DMS 273 (cell line): Measurements from ENCODE around the gene HECA.
A peak's percentile ranks its signal among the peaks of the same experiment; 100 is the strongest.

ENCODE experiments used
- DNase-seq: peaks from one replicate; lab custom pipeline; 2025; ENCODE audit not compliant: unreplicated experiment; lab: John Stamatoyannopoulos, UW

The HECA gene

DNA sequence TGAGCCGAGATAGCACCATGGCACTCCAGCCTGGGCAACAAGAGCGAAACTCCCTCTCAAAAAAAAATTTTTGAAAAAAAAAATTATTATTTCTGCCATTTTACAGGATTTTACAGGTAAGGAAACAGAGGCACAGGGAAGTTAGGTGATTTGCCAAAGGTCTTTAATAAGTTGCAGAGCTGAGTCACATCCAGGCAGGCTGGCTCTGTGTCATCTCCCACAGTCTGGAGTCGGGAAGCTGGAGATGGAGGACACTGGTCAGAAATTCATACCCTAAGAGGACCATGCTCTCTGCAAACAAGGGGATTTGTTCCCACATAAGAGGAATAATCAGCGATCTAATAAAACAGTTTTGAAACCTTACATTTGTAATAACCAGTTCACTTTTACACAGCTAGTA, 24.1 kb downstream of the HECA start:
- DNase-seq: no peak

DNA sequence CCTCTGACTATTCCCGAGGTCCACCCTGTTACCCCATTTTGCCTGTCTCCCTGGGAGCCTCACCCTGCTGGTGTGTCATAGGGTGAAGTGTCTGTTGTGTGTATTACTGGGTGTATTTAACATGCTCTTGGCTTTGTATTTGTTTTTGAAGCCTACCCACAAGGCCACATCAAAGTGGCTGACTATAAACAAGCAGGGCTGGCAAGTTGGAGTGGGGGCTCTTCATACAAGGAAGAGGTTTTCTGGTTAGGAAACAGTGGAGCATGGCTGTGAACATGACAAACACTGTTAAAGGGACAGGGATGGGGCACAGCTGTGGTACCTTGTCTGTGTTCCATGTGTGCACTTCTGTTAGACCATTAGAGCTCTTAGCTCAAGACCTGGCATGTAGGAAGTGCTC, 26.3 kb downstream of the HECA start:
- DNase-seq: no peak

DNA sequence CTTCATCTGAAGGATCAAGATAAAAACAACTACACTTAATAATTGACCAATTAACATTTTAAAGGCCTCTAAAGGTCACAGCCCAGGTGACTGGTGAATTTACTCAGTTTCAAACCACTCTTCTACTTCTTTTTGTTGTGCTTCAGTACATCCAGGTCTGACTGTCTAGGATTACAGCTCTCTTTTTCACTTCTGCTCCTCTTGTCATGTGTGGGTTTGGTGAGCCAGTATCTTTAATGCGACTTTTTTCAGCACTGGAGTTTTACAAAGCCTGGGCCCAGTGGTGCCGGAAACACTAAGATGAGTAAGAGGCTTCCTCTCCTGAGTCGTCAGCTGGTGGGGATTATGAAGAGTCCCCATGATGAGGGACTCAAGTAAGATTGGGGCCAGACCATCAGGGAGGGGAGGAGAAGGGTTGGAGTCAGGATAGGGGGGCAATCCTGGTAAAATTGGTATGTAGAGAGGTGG, 27.0 kb downstream of the HECA start:
- DNase-seq: no peak

GRCh38 chr6:139164001-139164400, 29.1 kb downstream of the HECA start:
- DNase-seq: peak; percentile 15

- DNase-seq: no peak
These were observed 30.4 kb downstream of the HECA start for GRCh38 chr6:139165324-139165723.

DNA sequence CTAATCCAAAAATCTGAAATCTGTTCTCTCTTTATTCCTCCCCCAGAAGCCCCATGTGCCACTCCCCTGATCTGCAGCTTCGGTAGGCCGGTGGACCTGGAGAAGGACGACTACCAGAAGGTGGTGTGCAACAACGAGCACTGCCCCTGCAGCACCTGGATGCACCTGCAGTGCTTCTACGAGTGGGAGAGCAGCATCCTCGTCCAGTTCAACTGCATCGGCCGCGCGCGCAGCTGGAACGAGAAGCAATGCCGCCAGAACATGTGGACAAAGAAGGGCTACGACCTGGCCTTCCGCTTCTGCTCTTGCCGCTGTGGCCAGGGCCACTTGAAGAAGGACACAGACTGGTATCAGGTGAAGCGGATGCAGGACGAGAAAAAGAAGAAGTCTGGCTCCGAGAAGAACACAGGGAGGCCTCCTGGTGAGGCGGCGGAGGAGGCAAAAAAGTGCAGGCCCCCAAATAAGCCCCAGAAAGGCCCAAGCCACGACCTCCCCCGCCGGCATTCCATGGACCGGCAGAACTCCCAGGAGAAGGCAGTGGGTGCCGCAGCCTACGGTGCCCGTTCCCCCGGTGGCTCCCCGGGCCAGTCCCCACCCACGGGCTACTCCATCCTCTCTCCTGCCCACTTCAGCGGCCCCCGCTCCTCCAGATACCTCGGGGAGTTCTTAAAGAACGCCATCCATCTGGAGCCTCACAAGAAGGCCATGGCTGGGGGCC, 31.5 kb downstream of the HECA start:
- no peak for DNase-seq

DNA sequence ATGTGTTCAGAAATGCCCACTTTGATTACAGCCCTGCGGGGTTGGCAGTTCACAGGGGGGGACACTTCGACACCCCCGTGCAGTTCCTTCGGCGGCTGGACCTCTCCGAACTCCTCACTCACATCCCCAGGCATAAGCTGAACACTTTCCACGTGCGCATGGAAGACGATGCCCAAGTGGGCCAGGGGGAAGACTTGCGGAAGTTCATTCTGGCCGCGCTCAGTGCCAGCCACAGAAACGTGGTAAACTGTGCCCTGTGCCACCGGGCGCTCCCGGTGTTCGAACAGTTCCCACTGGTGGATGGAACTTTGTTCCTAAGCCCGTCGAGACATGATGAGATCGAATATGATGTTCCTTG, 32.1 kb downstream of the HECA start:
- DNase-seq: no peak

DNA sequence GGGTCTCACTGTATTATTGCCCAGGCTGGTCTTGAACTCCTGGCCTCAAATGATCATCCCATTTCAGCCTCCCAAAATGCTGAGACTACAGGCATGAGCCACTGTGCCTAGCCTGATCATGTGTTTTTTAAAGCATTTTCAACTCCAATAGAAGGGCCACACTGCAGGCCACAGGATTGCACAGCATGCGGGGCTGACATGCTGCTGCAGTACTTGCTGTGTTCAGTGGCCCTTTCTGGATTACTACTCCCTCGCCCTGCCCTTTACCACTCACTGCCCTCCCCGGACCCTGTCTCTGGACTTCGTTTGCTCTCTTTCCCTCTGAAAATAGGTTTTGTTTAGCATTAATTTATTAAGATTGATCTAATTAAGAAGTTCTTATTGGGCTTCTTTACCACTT, 37.3 kb downstream of the HECA start:
- DNase-seq: no peak

DNA sequence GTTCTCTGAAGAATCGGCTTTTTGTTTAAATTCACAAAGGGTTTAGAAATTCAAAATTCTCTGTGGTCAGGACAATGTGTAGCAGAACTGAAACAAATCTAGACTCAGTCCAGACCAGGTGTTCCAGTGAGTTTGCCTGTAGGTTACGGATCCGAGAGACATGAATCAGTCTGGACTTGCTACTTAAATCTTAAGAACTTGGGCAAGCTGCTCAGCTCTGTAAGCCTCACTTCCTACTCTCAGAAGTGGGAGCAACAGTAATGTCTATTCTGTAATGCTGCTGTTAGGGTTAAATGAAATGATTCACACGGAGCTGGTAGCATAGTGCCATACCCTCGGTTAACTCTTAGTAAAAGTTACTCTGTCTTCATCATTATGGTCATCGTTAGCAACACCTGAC, 37.7 kb downstream of the HECA start:
- DNase-seq: no peak

- DNase-seq: no peak
These were observed 38.3 kb downstream of the HECA start for GRCh38 chr6:139173172-139173571.

- no peak for DNase-seq
These were observed 38.9 kb downstream of the HECA start for GRCh38 chr6:139173822-139174221.

GRCh38 chr6:139174961-139175360, 40.1 kb downstream of the HECA start:
- no peak for DNase-seq

- no peak for DNase-seq
These were observed 40.6 kb downstream of the HECA start for GRCh38 chr6:139175389-139175948.

DNA sequence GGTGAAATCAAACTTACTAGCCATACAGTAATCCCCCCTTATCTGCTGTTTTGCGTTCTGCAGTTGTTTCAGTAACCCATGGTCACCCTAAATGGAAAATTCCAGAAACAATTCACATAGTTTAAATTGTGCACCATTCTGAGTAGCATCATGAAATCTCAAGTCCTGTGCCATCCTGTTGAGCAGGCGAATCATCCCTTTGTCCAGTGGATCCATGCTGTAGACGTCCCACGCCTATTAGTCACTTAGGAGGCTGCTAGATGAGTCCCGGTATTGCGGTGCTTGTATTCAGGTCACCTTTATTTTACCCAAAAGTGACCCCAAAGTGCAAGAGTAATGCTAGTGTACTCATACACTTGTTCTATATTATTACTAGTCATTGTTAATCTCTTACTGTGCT, 46.4 kb downstream of the HECA start:
- DNase-seq: no peak

DNA sequence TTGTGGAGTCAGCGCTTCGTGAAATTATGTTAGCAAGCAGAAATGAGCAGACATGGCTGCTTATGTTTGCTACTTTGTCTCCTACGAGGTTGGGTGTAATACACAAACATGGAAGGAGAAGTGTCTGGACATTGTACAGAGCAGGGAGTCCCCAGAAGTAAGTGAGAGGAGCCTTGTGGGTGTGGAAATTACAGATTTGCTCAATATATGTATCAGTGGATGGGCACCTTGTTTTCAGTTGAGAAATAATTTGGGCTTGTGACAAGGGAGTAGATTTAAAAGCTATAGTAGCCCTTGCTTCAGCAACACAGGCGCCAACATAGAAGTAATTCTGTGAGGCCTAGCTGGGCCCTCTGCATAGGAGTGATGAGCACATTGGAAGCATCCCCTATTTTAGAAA, 49.2 kb downstream of the HECA start:
- no peak for DNase-seq

- no peak for DNase-seq
These were observed 49.6 kb downstream of the HECA start for GRCh38 chr6:139184459-139184858.

GRCh38 chr6:139186242-139186641, 51.4 kb downstream of the HECA start:
- DNase-seq: no peak

GRCh38 chr6:139186692-139187091, 51.8 kb downstream of the HECA start:
- peak; percentile 74 for DNase-seq

- DNase-seq: peak; percentile 94
These were observed 52.6 kb downstream of the HECA start for GRCh38 chr6:139187489-139187888.

DNA sequence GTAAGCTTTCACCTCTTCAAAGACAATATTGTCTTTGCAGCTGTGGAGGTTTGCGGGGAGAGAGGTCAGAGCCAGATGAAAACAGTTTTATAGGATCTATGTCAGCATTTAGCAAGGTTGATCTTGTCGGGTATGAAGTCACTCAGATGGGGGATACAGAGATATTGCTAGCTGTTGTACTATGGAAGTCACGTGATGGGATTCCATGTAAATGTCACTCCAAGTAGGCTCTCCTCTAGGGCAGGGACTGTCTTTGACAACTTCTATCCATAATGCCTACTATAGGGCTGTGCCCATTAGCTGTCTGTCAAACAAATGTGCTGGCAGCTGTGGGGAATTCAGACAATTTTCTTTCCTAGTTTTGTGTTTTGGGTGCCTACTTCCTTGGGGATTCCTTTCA, 54.8 kb downstream of the HECA start:
- peak; percentile 28 for DNase-seq

- DNase-seq: no peak
These were observed 59.9 kb downstream of the HECA start for GRCh38 chr6:139194740-139195139.

GRCh38 chr6:139198529-139199288, 63.8 kb downstream of the HECA start:
- DNase-seq: no peak
